GM12872 (cell line): Measurements from ENCODE around the gene RSPO3.

Source experiments
- TF ChIP-seq, protein P1 (sequence below): IDR thresholded peaks from 3 replicates; pipeline ENCODE4 v1.5.1; 2011; ENCODE audit warnings: low read depth, mild to moderate bottlenecking, low read length, moderate library complexity; ENCODE audit not compliant: insufficient read depth

RSPO3 gene

GRCh38 chr6:127096167-127096566 is 22.3 kb upstream of the RSPO3 start:
- TF ChIP-seq, protein P1, sequence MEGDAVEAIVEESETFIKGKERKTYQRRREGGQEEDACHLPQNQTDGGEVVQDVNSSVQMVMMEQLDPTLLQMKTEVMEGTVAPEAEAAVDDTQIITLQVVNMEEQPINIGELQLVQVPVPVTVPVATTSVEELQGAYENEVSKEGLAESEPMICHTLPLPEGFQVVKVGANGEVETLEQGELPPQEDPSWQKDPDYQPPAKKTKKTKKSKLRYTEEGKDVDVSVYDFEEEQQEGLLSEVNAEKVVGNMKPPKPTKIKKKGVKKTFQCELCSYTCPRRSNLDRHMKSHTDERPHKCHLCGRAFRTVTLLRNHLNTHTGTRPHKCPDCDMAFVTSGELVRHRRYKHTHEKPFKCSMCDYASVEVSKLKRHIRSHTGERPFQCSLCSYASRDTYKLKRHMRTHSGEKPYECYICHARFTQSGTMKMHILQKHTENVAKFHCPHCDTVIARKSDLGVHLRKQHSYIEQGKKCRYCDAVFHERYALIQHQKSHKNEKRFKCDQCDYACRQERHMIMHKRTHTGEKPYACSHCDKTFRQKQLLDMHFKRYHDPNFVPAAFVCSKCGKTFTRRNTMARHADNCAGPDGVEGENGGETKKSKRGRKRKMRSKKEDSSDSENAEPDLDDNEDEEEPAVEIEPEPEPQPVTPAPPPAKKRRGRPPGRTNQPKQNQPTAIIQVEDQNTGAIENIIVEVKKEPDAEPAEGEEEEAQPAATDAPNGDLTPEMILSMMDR = no peak

DNA sequence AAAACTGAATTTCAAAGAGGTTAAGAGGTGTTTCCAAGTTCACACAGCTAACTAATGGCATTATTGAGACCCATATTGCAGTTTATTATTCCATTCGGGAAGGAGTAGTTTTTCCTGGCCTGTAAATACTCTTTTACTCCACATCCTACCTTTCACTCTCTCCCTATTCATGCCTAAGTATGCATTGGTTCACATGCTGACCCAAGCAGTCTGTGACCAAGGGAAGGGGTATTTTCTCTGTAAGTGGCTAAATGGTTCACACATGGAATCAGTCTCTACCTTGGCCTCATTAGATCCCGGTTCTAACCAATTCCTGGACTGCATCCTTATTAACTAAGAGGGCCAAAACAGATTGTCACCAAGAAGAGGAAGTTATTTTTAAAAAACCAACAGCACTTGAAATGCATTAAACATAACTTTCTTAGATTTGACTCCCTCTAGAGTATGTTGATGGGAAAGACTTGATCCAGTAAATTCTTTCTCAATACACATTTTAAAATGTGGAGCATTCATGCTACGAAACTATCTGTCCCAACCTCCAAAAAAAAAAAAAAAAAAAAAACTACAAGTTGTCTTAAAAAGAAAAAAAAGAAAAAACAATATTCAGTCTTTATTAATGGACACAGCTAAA is 17.8 kb upstream of the RSPO3 start:
- TF ChIP-seq, protein P1 = no peak

- TF ChIP-seq, protein P1 = no peak
Measured at GRCh38 chr6:127102299-127102698, 16.2 kb upstream of the RSPO3 start.

DNA sequence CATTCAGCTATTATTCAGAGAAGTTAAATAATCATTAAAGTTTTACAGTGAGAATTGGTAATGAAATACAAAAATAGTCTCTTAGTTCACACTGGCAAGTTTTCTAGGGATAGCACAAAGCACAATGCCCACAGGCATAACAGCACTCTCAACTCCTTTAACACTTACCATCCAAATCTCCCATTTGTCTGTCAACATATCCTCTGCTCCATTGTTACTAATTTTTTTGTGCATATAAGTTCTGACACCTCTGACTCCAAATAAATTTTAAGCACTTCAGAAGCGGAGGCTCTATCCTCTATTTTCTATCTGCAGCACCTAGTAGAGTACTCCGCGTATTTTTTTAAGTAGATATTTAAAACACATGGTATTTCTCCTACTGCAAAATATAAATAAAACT is 15.6 kb upstream of the RSPO3 start:
- TF ChIP-seq, protein P1 = no peak

- TF ChIP-seq, protein P1 = no peak
Measured at GRCh38 chr6:127103482-127103881, 15.0 kb upstream of the RSPO3 start.

DNA sequence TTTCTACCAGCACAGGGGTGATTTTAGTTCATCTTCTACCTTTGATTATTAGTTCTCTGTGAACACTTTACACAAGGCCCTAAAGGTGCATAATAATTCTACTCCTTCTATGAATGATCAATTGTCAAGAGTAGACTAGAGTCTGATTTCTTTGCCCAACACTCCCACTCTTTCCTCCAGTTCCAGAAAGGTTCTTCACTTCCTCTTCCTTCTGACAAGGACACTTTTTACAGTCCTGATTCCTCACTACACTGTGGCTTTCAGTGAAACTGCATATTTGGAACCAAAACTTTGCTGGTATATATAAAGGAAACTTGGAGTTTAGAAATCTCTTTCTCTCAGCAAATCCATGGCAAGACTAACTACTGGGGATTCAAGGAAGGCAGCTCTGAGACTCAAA is 10.6 kb upstream of the RSPO3 start:
- TF ChIP-seq, protein P1 = no peak

DNA sequence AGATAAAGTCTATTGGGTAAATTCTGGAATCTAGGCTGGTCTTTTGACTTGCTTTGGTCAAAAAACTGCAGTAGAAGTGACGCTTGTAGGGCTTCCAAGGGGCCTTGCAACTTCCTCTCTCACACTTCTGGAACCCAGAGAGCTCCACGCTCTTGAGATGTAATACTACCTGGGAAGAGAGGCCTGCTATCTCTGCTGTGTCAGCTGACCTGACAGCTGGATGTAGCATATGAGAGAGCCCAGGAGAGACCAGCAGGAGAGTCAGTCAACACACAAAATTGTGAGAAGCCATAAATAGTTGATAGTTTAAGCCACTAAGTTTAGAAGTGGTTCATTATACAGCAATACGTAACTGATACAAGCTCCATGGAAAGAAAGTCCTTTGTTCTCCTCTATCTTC is 7.8 kb upstream of the RSPO3 start:
- TF ChIP-seq, protein P1 = no peak
